ENCODE results near the gene ARSA. TPM values are rescaled to one million over a fixed set of nuclear protein-coding genes. Genes with fewer than 3 reads are reported as not detected.

ARSA gene
- total RNA-seq, 1 experiment from 2014 or later, result 10.3 TPM

- Histone ChIP-seq H3K9ac (ENCODE audit: extremely low read depth, insufficient read length, low read length) (no peak overlapping the region), H3K9me3 (ENCODE audit: control insufficient read depth, low read depth, low read length) (no peaks in the 10 kb centered on the region), H2BK15ac (ENCODE audit: low read depth, low read length) (no peak overlapping the region), H4K8ac (replicated peaks; ENCODE audit: insufficient read length, low read depth, low read length) (no peak overlapping the region), H3K79me1 (ENCODE audit: insufficient read depth, low read depth, low read length, poor library complexity, severe bottlenecking) (no peaks in the 10 kb centered on the region), H3K56ac (ENCODE audit: insufficient read length, low read depth, low read length) (no peak overlapping the region), H2AK5ac (ENCODE audit: insufficient read length, low read length) (no peak overlapping the region), H3K23ac (ENCODE audit: insufficient read length, low read depth, low read length) (no peak overlapping the region), H2BK20ac (ENCODE audit: low read depth, low read length, poor library complexity, severe bottlenecking) (no peak overlapping the region), H3K14ac (ENCODE audit: insufficient read depth, low read length) (no peak overlapping the region), H2BK120ac (ENCODE audit: low read depth, low read length, poor library complexity, severe bottlenecking) (no peak overlapping the region), H2BK5ac (ENCODE audit: insufficient read length, low read length) (no peak overlapping the region), H3K4me1 (ENCODE audit: insufficient read depth, low read length) (no peaks in the 10 kb centered on the region; the same call in 1 of the 2 replicates), H3K18ac (ENCODE audit: insufficient read length, low read depth, low read length) (no peak overlapping the region), H3K27ac (ENCODE audit: insufficient read length, low read depth, low read length) (no peak overlapping the region), H4K20me1 (ENCODE audit: control insufficient read depth, insufficient read depth, insufficient read length) (no peaks in the 10 kb centered on the region), H3T11ph (ENCODE audit: low read length) (no peak overlapping the region), H2BK12ac (ENCODE audit: insufficient read length, low read depth, low read length) (no peak overlapping the region), H3K4me2 (ENCODE audit: insufficient read depth, insufficient read length, low read length) (no peak overlapping the region), H4K5ac (ENCODE audit: insufficient read length, low read depth, low read length) (no peak overlapping the region), H3K23me2 (ENCODE audit: insufficient read length, low read depth, low read length, poor library complexity, severe bottlenecking) (peaks cover 3% of the 10 kb centered on the region), H3K4ac (ENCODE audit: low read depth, low read length) (no peak overlapping the region), H3K27me3 (ENCODE audit: insufficient read depth, low read length) (peaks cover 4% of the 10 kb centered on the region; the same call in 1 of the 2 replicates), H2AFZ (ENCODE audit: low read length) (no peak overlapping the region), H4K91ac (ENCODE audit: insufficient read length, low read depth, low read length) (no peak overlapping the region), H3K79me2 (ENCODE audit: insufficient read depth, low read length) (no peaks in the 10 kb centered on the region)
- DNase-seq, result no peak
- peaks cover 13 to 14% of the 10 kb centered on the region in 2 experiments for H3K4me1 Mint-ChIP-seq
- WGBS (ENCODE audit: extremely low coverage, insufficient read length, low lambda C conversion rate), result no CpG with 5 or more reads among the region's 12 CpGs
- peak overlapping the region; percentile 55 to 73 for H3K4me3 Mint-ChIP-seq
- H3K9me3 Mint-ChIP-seq, result no peaks in the 10 kb centered on the region; a peak in 1 of 5 replicates
- peaks cover 54% of the 10 kb centered on the region for H3K27me3 Mint-ChIP-seq (ENCODE audit: low read depth)
- H3K36me3 Mint-ChIP-seq (ENCODE audit: insufficient read depth in 1 of 3, low read depth in 3 of 3), result no peaks in the 10 kb centered on the region
- H3K27ac Mint-ChIP-seq, result peak overlapping the region in 1 of 3 experiments; percentile 23; a peak in 1 of 7 replicates
- TF ChIP-seq CTCF (conservative IDR thresholded peaks at IDR 0.05), result no peak
These were observed 26.1 kb downstream of the ARSA start for GRCh38 chr22:50601669-50602337.

All from H9 (cell line).